ENCODE measurements around the gene CORO6. TPM values are rescaled to one million over a fixed set of nuclear protein-coding genes. Genes with fewer than 3 reads are reported as not detected.

CORO6 gene
- total RNA-seq, 1 experiment from 2014 or later: 9.7 TPM

DNA sequence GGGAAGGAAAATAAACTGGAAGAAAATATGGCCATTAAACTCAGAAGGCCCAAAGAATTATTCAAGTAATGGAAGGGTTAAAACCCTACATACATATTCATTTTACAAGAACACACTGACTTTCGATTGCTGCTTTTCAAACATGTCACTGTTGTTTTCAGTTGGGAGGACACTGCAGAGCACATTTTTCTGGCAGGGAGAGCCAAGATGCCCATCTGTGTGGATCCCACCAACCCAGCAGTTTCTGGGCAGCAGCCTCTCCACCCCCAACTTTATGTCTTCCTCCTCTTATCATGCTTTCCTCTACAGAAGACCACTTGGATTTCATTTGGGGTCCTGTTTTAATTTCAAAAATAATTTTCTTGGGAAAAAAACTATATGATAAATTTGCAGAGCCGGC, 7.1 kb upstream of the CORO6 start:
- ChIA-PET CTCF (interaction anchor here (1.5 kb wide), 1 partner anchor 13 kb away, joined by 3 read pairs; no protein-coding TSS in a partner anchor), POLR2A (no interaction called here)
- intact Hi-C loops (cut with micrococcal nuclease; ENCODE audit: unreplicated experiment): no loop called here
- H3K27me3 ChIP-seq (ENCODE audit: control insufficient read depth, insufficient read depth, low read length): no peaks in the 10 kb centered on the region
- H3K9me3 ChIP-seq (ENCODE audit: control insufficient read depth, insufficient read depth, low read depth, low read length): no peaks in the 10 kb centered on the region
- no peak overlapping the region for H3K4me3 ChIP-seq (ENCODE audit: low read depth in 2 of 2, low read length in 2 of 2)
- ATAC-seq (no peak), DNase-seq (ENCODE audit: low read depth, low spot score) (no peak)
- no peaks in the 10 kb centered on the region for H3K36me3 ChIP-seq (ENCODE audit: control insufficient read depth, insufficient read depth, low read length)
- TF ChIP-seq TCF7L2 (IDR thresholded peaks at IDR 0.05; ENCODE audit: low read depth, low read length): no peak
- TF ChIP-seq, protein P1, sequence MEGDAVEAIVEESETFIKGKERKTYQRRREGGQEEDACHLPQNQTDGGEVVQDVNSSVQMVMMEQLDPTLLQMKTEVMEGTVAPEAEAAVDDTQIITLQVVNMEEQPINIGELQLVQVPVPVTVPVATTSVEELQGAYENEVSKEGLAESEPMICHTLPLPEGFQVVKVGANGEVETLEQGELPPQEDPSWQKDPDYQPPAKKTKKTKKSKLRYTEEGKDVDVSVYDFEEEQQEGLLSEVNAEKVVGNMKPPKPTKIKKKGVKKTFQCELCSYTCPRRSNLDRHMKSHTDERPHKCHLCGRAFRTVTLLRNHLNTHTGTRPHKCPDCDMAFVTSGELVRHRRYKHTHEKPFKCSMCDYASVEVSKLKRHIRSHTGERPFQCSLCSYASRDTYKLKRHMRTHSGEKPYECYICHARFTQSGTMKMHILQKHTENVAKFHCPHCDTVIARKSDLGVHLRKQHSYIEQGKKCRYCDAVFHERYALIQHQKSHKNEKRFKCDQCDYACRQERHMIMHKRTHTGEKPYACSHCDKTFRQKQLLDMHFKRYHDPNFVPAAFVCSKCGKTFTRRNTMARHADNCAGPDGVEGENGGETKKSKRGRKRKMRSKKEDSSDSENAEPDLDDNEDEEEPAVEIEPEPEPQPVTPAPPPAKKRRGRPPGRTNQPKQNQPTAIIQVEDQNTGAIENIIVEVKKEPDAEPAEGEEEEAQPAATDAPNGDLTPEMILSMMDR (IDR thresholded peaks at IDR 0.05): no peak
- TF ChIP-seq POLR2AphosphoS5 (IDR thresholded peaks at IDR 0.05; ENCODE audit: low read depth, low read length): no peak
- TF ChIP-seq SIN3A (IDR thresholded peaks at IDR 0.05; ENCODE audit: borderline replicate concordance, insufficient read depth, low read depth, low read length): no peak
- TF ChIP-seq, protein P2, sequence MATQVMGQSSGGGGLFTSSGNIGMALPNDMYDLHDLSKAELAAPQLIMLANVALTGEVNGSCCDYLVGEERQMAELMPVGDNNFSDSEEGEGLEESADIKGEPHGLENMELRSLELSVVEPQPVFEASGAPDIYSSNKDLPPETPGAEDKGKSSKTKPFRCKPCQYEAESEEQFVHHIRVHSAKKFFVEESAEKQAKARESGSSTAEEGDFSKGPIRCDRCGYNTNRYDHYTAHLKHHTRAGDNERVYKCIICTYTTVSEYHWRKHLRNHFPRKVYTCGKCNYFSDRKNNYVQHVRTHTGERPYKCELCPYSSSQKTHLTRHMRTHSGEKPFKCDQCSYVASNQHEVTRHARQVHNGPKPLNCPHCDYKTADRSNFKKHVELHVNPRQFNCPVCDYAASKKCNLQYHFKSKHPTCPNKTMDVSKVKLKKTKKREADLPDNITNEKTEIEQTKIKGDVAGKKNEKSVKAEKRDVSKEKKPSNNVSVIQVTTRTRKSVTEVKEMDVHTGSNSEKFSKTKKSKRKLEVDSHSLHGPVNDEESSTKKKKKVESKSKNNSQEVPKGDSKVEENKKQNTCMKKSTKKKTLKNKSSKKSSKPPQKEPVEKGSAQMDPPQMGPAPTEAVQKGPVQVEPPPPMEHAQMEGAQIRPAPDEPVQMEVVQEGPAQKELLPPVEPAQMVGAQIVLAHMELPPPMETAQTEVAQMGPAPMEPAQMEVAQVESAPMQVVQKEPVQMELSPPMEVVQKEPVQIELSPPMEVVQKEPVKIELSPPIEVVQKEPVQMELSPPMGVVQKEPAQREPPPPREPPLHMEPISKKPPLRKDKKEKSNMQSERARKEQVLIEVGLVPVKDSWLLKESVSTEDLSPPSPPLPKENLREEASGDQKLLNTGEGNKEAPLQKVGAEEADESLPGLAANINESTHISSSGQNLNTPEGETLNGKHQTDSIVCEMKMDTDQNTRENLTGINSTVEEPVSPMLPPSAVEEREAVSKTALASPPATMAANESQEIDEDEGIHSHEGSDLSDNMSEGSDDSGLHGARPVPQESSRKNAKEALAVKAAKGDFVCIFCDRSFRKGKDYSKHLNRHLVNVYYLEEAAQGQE (IDR thresholded peaks at IDR 0.05; ENCODE audit: insufficient read depth in 1 of 2, low read depth in 2 of 2, low read length in 1 of 2): no peak
- in situ Hi-C loops (cut with HindIII; ENCODE audit: low pct_unique_long_range_greater_than_20kb, low sequenced_read_pairs): no loop called here
- H3K4me1 ChIP-seq (ENCODE audit: control insufficient read depth, insufficient read depth, low read length): no peaks in the 10 kb centered on the region
- BruUV-seq (replicated peaks): no TSS peak
- no peak overlapping the region for H3K27ac ChIP-seq (ENCODE audit: low read length)

DNA sequence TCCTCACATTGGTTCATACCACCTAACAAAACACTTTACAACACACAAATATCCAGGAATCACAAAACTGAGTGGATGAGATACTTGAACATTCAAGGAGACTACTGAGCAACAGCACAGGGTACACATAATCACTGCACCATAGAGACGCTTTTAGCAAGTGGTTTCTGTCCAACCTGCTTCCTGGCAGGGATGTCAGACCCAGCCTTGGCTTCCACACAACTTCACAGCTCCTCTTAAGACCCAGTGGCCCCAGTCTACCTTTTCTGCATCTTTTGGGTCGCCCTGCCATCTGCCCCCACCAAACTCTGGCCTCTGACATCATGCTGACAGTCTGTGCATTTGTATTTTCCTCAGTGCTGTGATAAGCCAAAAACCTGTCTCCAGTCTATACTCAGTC, 5.9 kb upstream of the CORO6 start:
- ChIA-PET CTCF (interaction anchor here (0.7 kb wide), 1 partner anchor 257 kb away, joined by 4 read pairs; no protein-coding TSS in a partner anchor), POLR2A (interaction anchor here (0.6 kb wide), 1 partner anchor 292 kb away, joined by 3 read pairs; no protein-coding TSS in a partner anchor)
- ATAC-seq (no peak), DNase-seq (ENCODE audit: low read depth, low spot score) (no peak)
- intact Hi-C loops (cut with micrococcal nuclease; ENCODE audit: unreplicated experiment): no loop called here
- Histone ChIP-seq H3K4me3 (ENCODE audit: low read depth in 2 of 2, low read length in 2 of 2) (no peak overlapping the region), H3K36me3 (ENCODE audit: control insufficient read depth, insufficient read depth, low read length) (no peaks in the 10 kb centered on the region), H3K9me3 (ENCODE audit: control insufficient read depth, insufficient read depth, low read depth, low read length) (no peaks in the 10 kb centered on the region), H3K27me3 (ENCODE audit: control insufficient read depth, insufficient read depth, low read length) (no peaks in the 10 kb centered on the region), H3K27ac (ENCODE audit: low read length) (no peak overlapping the region), H3K4me1 (ENCODE audit: control insufficient read depth, insufficient read depth, low read length) (no peaks in the 10 kb centered on the region)
- in situ Hi-C loops (cut with HindIII; ENCODE audit: low pct_unique_long_range_greater_than_20kb, low sequenced_read_pairs): no loop called here
- TF ChIP-seq POLR2AphosphoS5 (IDR thresholded peaks at IDR 0.05; ENCODE audit: low read depth, low read length) (no peak), SIN3A (IDR thresholded peaks at IDR 0.05; ENCODE audit: borderline replicate concordance, insufficient read depth, low read depth, low read length) (no peak), TCF7L2 (IDR thresholded peaks at IDR 0.05; ENCODE audit: low read depth, low read length) (no peak)
- TF ChIP-seq, protein P1 (IDR thresholded peaks at IDR 0.05): no peak
- TF ChIP-seq, protein P2 (IDR thresholded peaks at IDR 0.05; ENCODE audit: insufficient read depth in 1 of 2, low read depth in 2 of 2, low read length in 1 of 2): no peak
- no TSS peak for BruUV-seq (replicated peaks)

Measured in Panc1 (cell line).